Liver (tissue), 9 donors: ENCODE results near the gene KMT2D. TPM values are rescaled to one million over a fixed set of nuclear protein-coding genes. Genes with fewer than 3 reads are reported as not detected.
A peak's percentile ranks its signal among the peaks of the same experiment; 100 is the strongest.

Experiments
- DNase-seq: peaks from one replicate; pipeline ENCODE4 v3.0.0-alpha.2; 2017; ENCODE audit warnings: low spot score
- H3K27ac ChIP-seq, 2 donors: one replicate each; pipeline ENCODE4 v1.7.0; 2013; ENCODE audit warnings: inconsistent platforms in 2 of 2, low read length in 2 of 2, control low read depth in 1 of 2, low read depth in 1 of 2, mild to moderate bottlenecking in 1 of 2
- H3K27me3 ChIP-seq, 4 donors: one replicate each; pipeline versions ENCODE4 v1.6.1 to v1.7.0; 2013; ENCODE audit warnings: low read length in 3 of 4, inconsistent platforms in 1 of 4, mild to moderate bottlenecking in 1 of 4, moderate library complexity in 1 of 4; ENCODE audit not compliant: control insufficient read depth in 4 of 4, insufficient read depth in 4 of 4
- H3K36me3 ChIP-seq, 4 donors: one replicate each; pipeline versions ENCODE4 v1.6.1 to v1.7.0; 2013; ENCODE audit warnings: low read length in 3 of 4, mild to moderate bottlenecking in 3 of 4, low read depth in 1 of 4, moderate library complexity in 1 of 4; ENCODE audit not compliant: control insufficient read depth in 4 of 4, insufficient read depth in 3 of 4
- H3K4me1 ChIP-seq, 4 donors: one replicate each; pipeline versions ENCODE4 v1.6.1 to v1.7.0; 2013; ENCODE audit warnings: low read length in 3 of 4, mild to moderate bottlenecking in 3 of 4, moderate library complexity in 1 of 4; ENCODE audit not compliant: control insufficient read depth in 4 of 4, insufficient read depth in 4 of 4
- H3K4me3 ChIP-seq, 3 donors: one replicate each; pipeline versions ENCODE4 v1.6.1 to v1.7.0; 2013; ENCODE audit warnings: low read length in 3 of 3, control low read depth in 1 of 3, low read depth in 1 of 3, mild to moderate bottlenecking in 1 of 3
- H3K9ac ChIP-seq, 2 donors: one replicate each; pipeline ENCODE4 v1.7.0; 2013; ENCODE audit warnings: low read length in 2 of 2, mild to moderate bottlenecking in 2 of 2, moderate library complexity in 2 of 2, control low read depth in 1 of 2, low read depth in 1 of 2
- H3K9me3 ChIP-seq, 4 donors: one replicate each; pipeline versions ENCODE4 v1.6.1 to v1.7.0; 2013; ENCODE audit warnings: low read length in 3 of 4; ENCODE audit not compliant: control insufficient read depth in 4 of 4
- EGR1 ChIP-seq, 2 donors: IDR thresholded peaks; 2 replicates each; pipeline ENCODE4 v1.6.1; 2016 to 2018; ENCODE audit warnings: antibody characterized with exemption in 2 of 2, low read depth in 2 of 2
- FOXA2 ChIP-seq: IDR thresholded peaks from 2 replicates; pipeline ENCODE4 v1.6.1; 2016; ENCODE audit warnings: antibody characterized with exemption
- GABPA ChIP-seq, 2 donors: IDR thresholded peaks in 1 of 2; conservative IDR thresholded peaks in 1 of 2; 2 replicates each; pipeline ENCODE4 v1.6.1; 2016; ENCODE audit warnings: antibody characterized with exemption in 2 of 2, mild to moderate bottlenecking in 1 of 2, moderate library complexity in 1 of 2
- HNF4A ChIP-seq, 2 donors: conservative IDR thresholded peaks; 2 replicates each; pipeline ENCODE4 v1.6.1; 2016; ENCODE audit warnings: antibody characterized with exemption in 2 of 2, mild to moderate bottlenecking in 2 of 2
- JUND ChIP-seq, 2 donors: IDR thresholded peaks; 2 replicates each; pipeline ENCODE4 v1.6.1; 2016; ENCODE audit warnings: antibody characterized with exemption in 2 of 2
- NR2F2 ChIP-seq: IDR thresholded peaks from 2 replicates; pipeline ENCODE4 v1.6.1; 2016; ENCODE audit warnings: antibody characterized with exemption
- RAD21 ChIP-seq, 2 donors: IDR thresholded peaks; 2 replicates each; pipeline ENCODE4 v1.6.1; 2016; ENCODE audit warnings: antibody characterized with exemption in 2 of 2, mild to moderate bottlenecking in 2 of 2
- RXRA ChIP-seq, 2 donors: IDR thresholded peaks; 2 replicates each; pipeline ENCODE4 v1.6.1; 2017 to 2018; ENCODE audit warnings: antibody characterized with exemption in 2 of 2, mild to moderate bottlenecking in 1 of 2
- SP1 ChIP-seq: IDR thresholded peaks from 2 replicates; pipeline ENCODE4 v1.6.1; 2018; ENCODE audit warnings: antibody characterized with exemption, mild to moderate bottlenecking
- TAF1 ChIP-seq: conservative IDR thresholded peaks from 2 replicates; pipeline ENCODE4 v1.6.1; 2016; ENCODE audit warnings: antibody characterized with exemption, mild to moderate bottlenecking
- YY1 ChIP-seq: IDR thresholded peaks from 2 replicates; pipeline ENCODE4 v1.6.1; 2016; ENCODE audit warnings: antibody characterized with exemption, mild to moderate bottlenecking
- WGBS: extraction: QIAGEN DNeasy Blood & Tissue Kit; methylation state at CpG from one replicate; pipeline ENCODE4 v1.1.7; 2013; 5-methylcytosine and 5-hydroxymethylcytosine counted together
- polyA plus RNA-seq, 2 donors: library from polyadenylated mRNA; stranded (reverse) in 1 of 2; unstranded in 1 of 2; fragments of 200-250 nt in 1 of 2; fragments of >200 nt in 1 of 2; fragmentation: Nextera tagmentation in 1 of 2; extraction: Ambion mirVana in 1 of 2; gene quantifications; one replicate each; pipeline versions ENCODE4 v1.2.1 to v1.2.3, GENCODE V29; 2013 to 2015
- total RNA-seq, 2 donors: library from RNA; depleted of rRNA; stranded (reverse); fragments of >200 nt; gene quantifications; one replicate each; pipeline ENCODE4 v1.2.3, GENCODE V29; 2014
- TF ChIP-seq, protein P1 (sequence below): IDR thresholded peaks from 2 replicates; pipeline ENCODE4 v1.6.1; 2016; ENCODE audit warnings: antibody characterized with exemption, mild to moderate bottlenecking
- TF ChIP-seq, protein P2 (sequence below): IDR thresholded peaks from 2 replicates; pipeline ENCODE4 v1.6.1; 2016; ENCODE audit warnings: antibody characterized with exemption
- TF ChIP-seq, protein P3 (sequence below): IDR thresholded peaks from 2 replicates; pipeline ENCODE4 v1.6.1; 2016; ENCODE audit warnings: antibody characterized with exemption
- TF ChIP-seq, protein P4 (sequence below): fragments of 150-350 bp; IDR thresholded peaks from 2 replicates; pipeline ENCODE4 v1.5.1; 2017; ENCODE audit warnings: improper control_type of control experiment, low read depth, low read length; ENCODE audit not compliant: missing input control
- TF ChIP-seq, protein P5 (sequence below): IDR thresholded peaks from 2 replicates; pipeline ENCODE4 v1.6.1; 2016; ENCODE audit warnings: antibody characterized with exemption
- donor health status: healthy.
- donor health status: healthy.
- donor health status: healthy.
- donor health status: healthy.
- donor health status: healthy.

Gene KMT2D
- total and polyA plus RNA-seq, 4 donors = 4.5 to 53.8 (median 25.0) TPM

DNA sequence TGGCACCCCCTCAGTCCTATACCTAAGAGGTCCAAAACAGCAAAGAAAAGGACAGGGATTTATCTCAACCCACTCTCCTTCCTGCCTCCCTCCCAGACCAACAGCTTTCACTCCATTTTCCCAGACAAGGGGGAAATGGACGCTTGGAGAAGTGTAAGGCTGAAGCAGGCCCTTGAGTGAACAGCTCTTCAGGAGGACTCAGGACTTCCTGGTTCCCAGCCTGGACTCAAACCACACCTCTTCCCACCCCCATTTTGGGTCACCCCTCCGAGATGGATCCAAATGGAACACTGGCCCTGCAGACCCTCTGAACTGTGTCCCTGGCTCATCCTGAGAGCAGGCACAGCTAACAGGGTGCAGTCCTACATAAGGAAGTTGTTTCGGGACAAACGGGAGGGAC lies 2.7 kb downstream of the KMT2D start:
- Histone ChIP-seq H3K36me3 (peaks cover 4 to 17% (median 11%) of the 10 kb centered on the region in 4 donors), H3K4me1 (peaks cover 11 to 57% (median 50%) of the 10 kb centered on the region in 4 donors), H3K27ac (peak overlapping the region; percentile 2 to 14), H3K4me3 (peak overlapping the region; percentile 30 to 92 (median 91)), H3K9me3 (no peaks in the 10 kb centered on the region), H3K9ac (peak overlapping the region; percentile 52 to 64), H3K27me3 (no peaks in the 10 kb centered on the region)
- DNase-seq = no peak
- no peak for TF ChIP-seq SP1
- TF ChIP-seq, protein P1, sequence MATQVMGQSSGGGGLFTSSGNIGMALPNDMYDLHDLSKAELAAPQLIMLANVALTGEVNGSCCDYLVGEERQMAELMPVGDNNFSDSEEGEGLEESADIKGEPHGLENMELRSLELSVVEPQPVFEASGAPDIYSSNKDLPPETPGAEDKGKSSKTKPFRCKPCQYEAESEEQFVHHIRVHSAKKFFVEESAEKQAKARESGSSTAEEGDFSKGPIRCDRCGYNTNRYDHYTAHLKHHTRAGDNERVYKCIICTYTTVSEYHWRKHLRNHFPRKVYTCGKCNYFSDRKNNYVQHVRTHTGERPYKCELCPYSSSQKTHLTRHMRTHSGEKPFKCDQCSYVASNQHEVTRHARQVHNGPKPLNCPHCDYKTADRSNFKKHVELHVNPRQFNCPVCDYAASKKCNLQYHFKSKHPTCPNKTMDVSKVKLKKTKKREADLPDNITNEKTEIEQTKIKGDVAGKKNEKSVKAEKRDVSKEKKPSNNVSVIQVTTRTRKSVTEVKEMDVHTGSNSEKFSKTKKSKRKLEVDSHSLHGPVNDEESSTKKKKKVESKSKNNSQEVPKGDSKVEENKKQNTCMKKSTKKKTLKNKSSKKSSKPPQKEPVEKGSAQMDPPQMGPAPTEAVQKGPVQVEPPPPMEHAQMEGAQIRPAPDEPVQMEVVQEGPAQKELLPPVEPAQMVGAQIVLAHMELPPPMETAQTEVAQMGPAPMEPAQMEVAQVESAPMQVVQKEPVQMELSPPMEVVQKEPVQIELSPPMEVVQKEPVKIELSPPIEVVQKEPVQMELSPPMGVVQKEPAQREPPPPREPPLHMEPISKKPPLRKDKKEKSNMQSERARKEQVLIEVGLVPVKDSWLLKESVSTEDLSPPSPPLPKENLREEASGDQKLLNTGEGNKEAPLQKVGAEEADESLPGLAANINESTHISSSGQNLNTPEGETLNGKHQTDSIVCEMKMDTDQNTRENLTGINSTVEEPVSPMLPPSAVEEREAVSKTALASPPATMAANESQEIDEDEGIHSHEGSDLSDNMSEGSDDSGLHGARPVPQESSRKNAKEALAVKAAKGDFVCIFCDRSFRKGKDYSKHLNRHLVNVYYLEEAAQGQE = no peak
- no peak for TF ChIP-seq NR2F2
- TF ChIP-seq, protein P2, sequence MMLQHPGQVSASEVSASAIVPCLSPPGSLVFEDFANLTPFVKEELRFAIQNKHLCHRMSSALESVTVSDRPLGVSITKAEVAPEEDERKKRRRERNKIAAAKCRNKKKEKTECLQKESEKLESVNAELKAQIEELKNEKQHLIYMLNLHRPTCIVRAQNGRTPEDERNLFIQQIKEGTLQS = no peak
- TF ChIP-seq RAD21 (IDR thresholded peaks at IDR 0.05) = no peak
- no peak for TF ChIP-seq YY1
- TF ChIP-seq, protein P3, sequence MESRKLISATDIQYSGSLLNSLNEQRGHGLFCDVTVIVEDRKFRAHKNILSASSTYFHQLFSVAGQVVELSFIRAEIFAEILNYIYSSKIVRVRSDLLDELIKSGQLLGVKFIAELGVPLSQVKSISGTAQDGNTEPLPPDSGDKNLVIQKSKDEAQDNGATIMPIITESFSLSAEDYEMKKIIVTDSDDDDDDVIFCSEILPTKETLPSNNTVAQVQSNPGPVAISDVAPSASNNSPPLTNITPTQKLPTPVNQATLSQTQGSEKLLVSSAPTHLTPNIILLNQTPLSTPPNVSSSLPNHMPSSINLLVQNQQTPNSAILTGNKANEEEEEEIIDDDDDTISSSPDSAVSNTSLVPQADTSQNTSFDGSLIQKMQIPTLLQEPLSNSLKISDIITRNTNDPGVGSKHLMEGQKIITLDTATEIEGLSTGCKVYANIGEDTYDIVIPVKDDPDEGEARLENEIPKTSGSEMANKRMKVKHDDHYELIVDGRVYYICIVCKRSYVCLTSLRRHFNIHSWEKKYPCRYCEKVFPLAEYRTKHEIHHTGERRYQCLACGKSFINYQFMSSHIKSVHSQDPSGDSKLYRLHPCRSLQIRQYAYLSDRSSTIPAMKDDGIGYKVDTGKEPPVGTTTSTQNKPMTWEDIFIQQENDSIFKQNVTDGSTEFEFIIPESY = no peak
- no peak for TF ChIP-seq JUND (IDR thresholded peaks at IDR 0.05)
- no peak for TF ChIP-seq HNF4A (conservative IDR thresholded peaks at IDR 0.05)
- no peak for TF ChIP-seq GABPA (IDR thresholded peaks at IDR 0.05 in 1 of 2, conservative IDR thresholded peaks at IDR 0.05 in 1 of 2)
- TF ChIP-seq TAF1 = no peak
- no peak for TF ChIP-seq EGR1 (IDR thresholded peaks at IDR 0.05; ENCODE audit: low read depth in 2 of 2)
- TF ChIP-seq, protein P4, sequence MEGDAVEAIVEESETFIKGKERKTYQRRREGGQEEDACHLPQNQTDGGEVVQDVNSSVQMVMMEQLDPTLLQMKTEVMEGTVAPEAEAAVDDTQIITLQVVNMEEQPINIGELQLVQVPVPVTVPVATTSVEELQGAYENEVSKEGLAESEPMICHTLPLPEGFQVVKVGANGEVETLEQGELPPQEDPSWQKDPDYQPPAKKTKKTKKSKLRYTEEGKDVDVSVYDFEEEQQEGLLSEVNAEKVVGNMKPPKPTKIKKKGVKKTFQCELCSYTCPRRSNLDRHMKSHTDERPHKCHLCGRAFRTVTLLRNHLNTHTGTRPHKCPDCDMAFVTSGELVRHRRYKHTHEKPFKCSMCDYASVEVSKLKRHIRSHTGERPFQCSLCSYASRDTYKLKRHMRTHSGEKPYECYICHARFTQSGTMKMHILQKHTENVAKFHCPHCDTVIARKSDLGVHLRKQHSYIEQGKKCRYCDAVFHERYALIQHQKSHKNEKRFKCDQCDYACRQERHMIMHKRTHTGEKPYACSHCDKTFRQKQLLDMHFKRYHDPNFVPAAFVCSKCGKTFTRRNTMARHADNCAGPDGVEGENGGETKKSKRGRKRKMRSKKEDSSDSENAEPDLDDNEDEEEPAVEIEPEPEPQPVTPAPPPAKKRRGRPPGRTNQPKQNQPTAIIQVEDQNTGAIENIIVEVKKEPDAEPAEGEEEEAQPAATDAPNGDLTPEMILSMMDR = no peak
- no peak for TF ChIP-seq FOXA2
- TF ChIP-seq, protein P5, sequence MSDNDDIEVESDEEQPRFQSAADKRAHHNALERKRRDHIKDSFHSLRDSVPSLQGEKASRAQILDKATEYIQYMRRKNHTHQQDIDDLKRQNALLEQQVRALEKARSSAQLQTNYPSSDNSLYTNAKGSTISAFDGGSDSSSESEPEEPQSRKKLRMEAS = no peak
- no peak for TF ChIP-seq RXRA (IDR thresholded peaks at IDR 0.05)
- 29% methylated on average over 4 of the region's 4 CpGs for WGBS
